IPS-18a (cell line): ENCODE data around the gene GALNT18.

Experiments used
- H3K27ac ChIP-seq: one replicate; pipeline ENCODE4 v1.5.1; 2013; ENCODE audit warnings: low read length
- H3K27me3 ChIP-seq: one replicate; pipeline ENCODE4 v1.6.1; 2013; ENCODE audit warnings: mild to moderate bottlenecking, low read length; ENCODE audit not compliant: control insufficient read depth, insufficient read depth
- H3K36me3 ChIP-seq: one replicate; pipeline ENCODE4 v1.6.1; 2013; ENCODE audit warnings: low read depth, low read length; ENCODE audit not compliant: control insufficient read depth
- H3K4me1 ChIP-seq: one replicate; pipeline ENCODE4 v1.6.1; 2013; ENCODE audit warnings: low read depth, low read length; ENCODE audit not compliant: control insufficient read depth
- H3K4me3 ChIP-seq: one replicate; pipeline ENCODE4 v1.5.1; 2013; ENCODE audit warnings: low read length
- H3K9ac ChIP-seq: one replicate; pipeline ENCODE4 v1.6.1; 2013; ENCODE audit warnings: mild to moderate bottlenecking, low read length, moderate library complexity
- H3K9me3 ChIP-seq: one replicate; pipeline ENCODE4 v1.6.1; 2013; ENCODE audit warnings: low read depth, low read length; ENCODE audit not compliant: control insufficient read depth

The GALNT18 gene

GRCh38 chr11:11558396-11558795 lies 63.4 kb downstream of the GALNT18 start:
- H3K27ac ChIP-seq, result no peak overlapping the region
- no peaks in the 10 kb centered on the region for H3K36me3 ChIP-seq
- H3K27me3 ChIP-seq, result no peaks in the 10 kb centered on the region
- no peaks in the 10 kb centered on the region for H3K4me1 ChIP-seq
- H3K9ac ChIP-seq, result no peak overlapping the region
- H3K9me3 ChIP-seq, result no peaks in the 10 kb centered on the region
- H3K4me3 ChIP-seq, result no peak overlapping the region

GRCh38 chr11:11555208-11555607 lies 66.6 kb downstream of the GALNT18 start:
- Histone ChIP-seq H3K9ac (no peak overlapping the region), H3K4me3 (no peak overlapping the region), H3K27ac (no peak overlapping the region), H3K27me3 (no peaks in the 10 kb centered on the region), H3K4me1 (no peaks in the 10 kb centered on the region), H3K36me3 (no peaks in the 10 kb centered on the region), H3K9me3 (no peaks in the 10 kb centered on the region)

GRCh38 chr11:11553573-11553972 lies 68.2 kb downstream of the GALNT18 start:
- Histone ChIP-seq H3K36me3 (no peaks in the 10 kb centered on the region), H3K27me3 (no peaks in the 10 kb centered on the region), H3K9me3 (no peaks in the 10 kb centered on the region), H3K4me1 (no peaks in the 10 kb centered on the region), H3K27ac (no peak overlapping the region), H3K9ac (no peak overlapping the region), H3K4me3 (no peak overlapping the region)

GRCh38 chr11:11552529-11553087 lies 69.2 kb downstream of the GALNT18 start:
- H3K4me3 ChIP-seq, result no peak overlapping the region
- H3K9ac ChIP-seq, result no peak overlapping the region
- no peaks in the 10 kb centered on the region for H3K36me3 ChIP-seq
- H3K4me1 ChIP-seq, result no peaks in the 10 kb centered on the region
- no peaks in the 10 kb centered on the region for H3K9me3 ChIP-seq
- H3K27ac ChIP-seq, result no peak overlapping the region
- H3K27me3 ChIP-seq, result no peaks in the 10 kb centered on the region

- no peaks in the 10 kb centered on the region for H3K27me3 ChIP-seq
- no peaks in the 10 kb centered on the region for H3K9me3 ChIP-seq
Measured at GRCh38 chr11:11550534-11550933, 71.3 kb downstream of the GALNT18 start.

GRCh38 chr11:11545285-11546275 lies 76.2 kb downstream of the GALNT18 start:
- Histone ChIP-seq H3K36me3 (no peaks in the 10 kb centered on the region), H3K27ac (no peak overlapping the region), H3K4me3 (no peak overlapping the region), H3K9ac (no peak overlapping the region), H3K9me3 (no peaks in the 10 kb centered on the region), H3K4me1 (peaks cover 12% of the 10 kb centered on the region), H3K27me3 (no peaks in the 10 kb centered on the region)

More at GRCh38 chr11:11550534-11550933, 71.3 kb downstream of the GALNT18 start:
- no peaks in the 10 kb centered on the region for H3K36me3 ChIP-seq
- no peak overlapping the region for H3K9ac ChIP-seq
- no peak overlapping the region for H3K4me3 ChIP-seq
- no peak overlapping the region for H3K27ac ChIP-seq
- H3K4me1 ChIP-seq, result peaks cover 7% of the 10 kb centered on the region

GRCh38 chr11:11543656-11544055 lies 78.1 kb downstream of the GALNT18 start:
- H3K4me3 ChIP-seq, result no peak overlapping the region
- H3K9me3 ChIP-seq, result no peaks in the 10 kb centered on the region
- H3K27ac ChIP-seq, result no peak overlapping the region
- H3K36me3 ChIP-seq, result no peaks in the 10 kb centered on the region
- no peak overlapping the region for H3K9ac ChIP-seq
- H3K27me3 ChIP-seq, result no peaks in the 10 kb centered on the region
- H3K4me1 ChIP-seq, result peaks cover 12% of the 10 kb centered on the region

GRCh38 chr11:11540157-11540556 lies 81.6 kb downstream of the GALNT18 start:
- Histone ChIP-seq H3K4me1 (peaks cover 2% of the 10 kb centered on the region), H3K27ac (no peak overlapping the region), H3K9ac (no peak overlapping the region), H3K27me3 (no peaks in the 10 kb centered on the region), H3K36me3 (no peaks in the 10 kb centered on the region), H3K4me3 (no peak overlapping the region), H3K9me3 (no peaks in the 10 kb centered on the region)

- no peak overlapping the region for H3K27ac ChIP-seq
- no peaks in the 10 kb centered on the region for H3K4me1 ChIP-seq
- no peaks in the 10 kb centered on the region for H3K9me3 ChIP-seq
- no peaks in the 10 kb centered on the region for H3K36me3 ChIP-seq
- H3K4me3 ChIP-seq, result no peak overlapping the region
- H3K27me3 ChIP-seq, result no peaks in the 10 kb centered on the region
- H3K9ac ChIP-seq, result no peak overlapping the region
Measured at GRCh38 chr11:11538277-11538960, 83.4 kb downstream of the GALNT18 start.

- Histone ChIP-seq H3K4me1 (no peaks in the 10 kb centered on the region), H3K4me3 (no peak overlapping the region), H3K36me3 (no peaks in the 10 kb centered on the region), H3K27me3 (no peaks in the 10 kb centered on the region), H3K9me3 (no peaks in the 10 kb centered on the region), H3K9ac (no peak overlapping the region), H3K27ac (no peak overlapping the region)
Measured at GRCh38 chr11:11537871-11538270, 83.9 kb downstream of the GALNT18 start.

- H3K4me1 ChIP-seq, result no peaks in the 10 kb centered on the region
- H3K4me3 ChIP-seq, result no peak overlapping the region
Measured at GRCh38 chr11:11537372-11537771, 84.4 kb downstream of the GALNT18 start.

More at GRCh38 chr11:11537372-11537771, 84.4 kb downstream of the GALNT18 start:
- no peaks in the 10 kb centered on the region for H3K27me3 ChIP-seq
- no peak overlapping the region for H3K9ac ChIP-seq
- H3K27ac ChIP-seq, result no peak overlapping the region
- no peaks in the 10 kb centered on the region for H3K9me3 ChIP-seq
- no peaks in the 10 kb centered on the region for H3K36me3 ChIP-seq
